ENCODE measurements around the gene RASL10B.

The RASL10B gene

GRCh38 chr17:35740997-35741931 is 9.8 kb downstream of the RASL10B start:
- TF ChIP-seq CTCF (conservative IDR thresholded peaks at IDR 0.05; ENCODE audit: low read depth, low read length) = no peak
- no peak for DNase-seq (ENCODE audit: low read depth)
- no peak overlapping the region for H3K4me3 ChIP-seq (ENCODE audit: low read depth, low read length)

GRCh38 chr17:35742496-35742895 is 11.1 kb downstream of the RASL10B start:
- no peak overlapping the region for H3K4me3 ChIP-seq (ENCODE audit: low read depth, low read length)
- no peak for TF ChIP-seq CTCF (conservative IDR thresholded peaks at IDR 0.05; ENCODE audit: low read depth, low read length)
- DNase-seq (ENCODE audit: low read depth) = no peak

GRCh38 chr17:35742896-35743477 is 11.5 kb downstream of the RASL10B start:
- DNase-seq (ENCODE audit: low read depth) = no peak
- no peak overlapping the region for H3K4me3 ChIP-seq (ENCODE audit: low read depth, low read length)
- TF ChIP-seq CTCF (conservative IDR thresholded peaks at IDR 0.05; ENCODE audit: low read depth, low read length) = no peak

- DNase-seq (ENCODE audit: low read depth) = peak; percentile 57
- no peak for TF ChIP-seq CTCF (conservative IDR thresholded peaks at IDR 0.05; ENCODE audit: low read depth, low read length)
- H3K4me3 ChIP-seq (ENCODE audit: low read depth, low read length) = no peak overlapping the region
Observed at GRCh38 chr17:35743626-35744328, 12.3 kb downstream of the RASL10B start.

GRCh38 chr17:35744830-35745229 is 13.4 kb downstream of the RASL10B start:
- H3K4me3 ChIP-seq (ENCODE audit: low read depth, low read length) = no peak overlapping the region
- DNase-seq (ENCODE audit: low read depth) = no peak
- TF ChIP-seq CTCF (conservative IDR thresholded peaks at IDR 0.05; ENCODE audit: low read depth, low read length) = no peak

GRCh38 chr17:35745246-35745645 is 13.8 kb downstream of the RASL10B start:
- DNase-seq (ENCODE audit: low read depth) = no peak
- H3K4me3 ChIP-seq (ENCODE audit: low read depth, low read length) = no peak overlapping the region
- TF ChIP-seq CTCF (conservative IDR thresholded peaks at IDR 0.05; ENCODE audit: low read depth, low read length) = no peak
